Mucosa of descending colon (tissue), 3 donors: Measurements from ENCODE around the gene CD80. TPM values are rescaled to one million over a fixed set of nuclear protein-coding genes. Genes with fewer than 3 reads are reported as not detected.

Experiments used
- ATAC-seq: fragments of 200-7000 bp; cut with Tn5 transposase; one replicate; pipeline ENCODE4 v1.9.1; 2020; ENCODE audit warnings: mild to moderate bottlenecking, moderate library complexity
- DNase-seq, 3 donors: peaks; one replicate each; pipeline ENCODE4 v3.0.0-alpha.2; 2020
- H3K36me3 ChIP-seq: fragments of 200-600 bp; one replicate; pipeline ENCODE4 v1.8.0; 2021; ENCODE audit warnings: low read depth, mild to moderate bottlenecking
- H3K4me1 ChIP-seq: fragments of 200-600 bp; one replicate; pipeline ENCODE4 v1.8.0; 2021; ENCODE audit warnings: low read depth, mild to moderate bottlenecking
- H3K4me3 ChIP-seq: fragments of 200-600 bp; one replicate; pipeline ENCODE4 v1.8.0; 2021; ENCODE audit warnings: mild to moderate bottlenecking
- H3K9me3 ChIP-seq: fragments of 200-600 bp; one replicate; pipeline ENCODE4 v1.8.0; 2021; ENCODE audit warnings: mild to moderate bottlenecking
- intact Hi-C, 2 donors: fragments of 100-400 bp; cut with DNase I in 1 of 2; cut with micrococcal nuclease in 1 of 2; formaldehyde crosslinking; loops; one replicate each; pipeline versions ENCODE4 v1.11.0 to v1.11.1; 2022; cut with DNase I, micrococcal nuclease
- total RNA-seq, 3 donors: library from RNA; stranded (reverse); fragmentation: NEBNext Ultra II Directional in 2 of 3; extraction: Animal tissue kit (Norgen Biotek cat#: 25700) in 2 of 3; gene quantifications; one replicate each; pipeline versions ENCODE4 v1.2.1 to v1.2.4, GENCODE V29; 2021 to 2023
- TF ChIP-seq, protein P1 (sequence below): fragments of 200-600 bp; IDR thresholded peaks from one replicate; pipeline ENCODE4 v1.8.0; 2022; ENCODE audit warnings: antibody characterized with exemption, mild to moderate bottlenecking
- donor health status: DM: no; HTN: no; CAD: no; lungs with moderate emphysema.
- donor health status: DM: no; HTN: no; CAD: no.
- donor health status: DM: no; HTN: yes; CAD: no.

CD80 gene
- total RNA-seq, 3 donors from 2014 or later = 0.41 to 1.0 (median 0.58) TPM

DNA sequence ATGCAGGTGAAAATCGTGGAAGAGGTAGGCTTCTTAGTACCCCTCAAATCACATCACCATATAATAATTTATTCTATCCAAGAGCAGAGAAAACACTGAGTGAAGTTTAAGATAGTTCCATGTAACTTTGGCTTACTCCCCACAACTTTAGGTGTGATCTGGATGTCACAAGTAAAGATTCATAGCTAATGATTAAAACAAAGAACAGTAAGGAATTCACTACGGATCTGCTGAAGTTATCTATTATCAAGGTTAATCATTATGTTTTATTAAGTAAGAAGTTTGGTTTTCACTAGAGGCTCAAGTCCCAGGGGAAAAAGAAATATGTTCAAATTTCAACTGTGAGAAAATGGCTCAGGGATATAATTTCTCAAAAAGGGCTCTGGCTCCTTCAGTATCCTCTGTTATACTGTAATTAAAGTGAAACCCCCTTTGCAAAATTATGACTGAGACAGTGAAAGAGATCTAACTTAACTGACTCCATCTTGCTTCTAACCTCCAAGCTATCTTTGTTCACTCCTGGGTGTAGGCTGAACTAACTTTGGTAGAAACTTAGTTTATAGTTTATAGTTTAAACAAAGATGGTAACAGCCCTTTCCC is 17.1 kb downstream of the CD80 start:
- Histone ChIP-seq H3K9me3 (no peaks in the 10 kb centered on the region), H3K4me3 (no peak overlapping the region), H3K36me3 (no peaks in the 10 kb centered on the region), H3K4me1 (no peaks in the 10 kb centered on the region)
- DNase-seq (no peak), ATAC-seq (no peak)
- TF ChIP-seq, protein P1, sequence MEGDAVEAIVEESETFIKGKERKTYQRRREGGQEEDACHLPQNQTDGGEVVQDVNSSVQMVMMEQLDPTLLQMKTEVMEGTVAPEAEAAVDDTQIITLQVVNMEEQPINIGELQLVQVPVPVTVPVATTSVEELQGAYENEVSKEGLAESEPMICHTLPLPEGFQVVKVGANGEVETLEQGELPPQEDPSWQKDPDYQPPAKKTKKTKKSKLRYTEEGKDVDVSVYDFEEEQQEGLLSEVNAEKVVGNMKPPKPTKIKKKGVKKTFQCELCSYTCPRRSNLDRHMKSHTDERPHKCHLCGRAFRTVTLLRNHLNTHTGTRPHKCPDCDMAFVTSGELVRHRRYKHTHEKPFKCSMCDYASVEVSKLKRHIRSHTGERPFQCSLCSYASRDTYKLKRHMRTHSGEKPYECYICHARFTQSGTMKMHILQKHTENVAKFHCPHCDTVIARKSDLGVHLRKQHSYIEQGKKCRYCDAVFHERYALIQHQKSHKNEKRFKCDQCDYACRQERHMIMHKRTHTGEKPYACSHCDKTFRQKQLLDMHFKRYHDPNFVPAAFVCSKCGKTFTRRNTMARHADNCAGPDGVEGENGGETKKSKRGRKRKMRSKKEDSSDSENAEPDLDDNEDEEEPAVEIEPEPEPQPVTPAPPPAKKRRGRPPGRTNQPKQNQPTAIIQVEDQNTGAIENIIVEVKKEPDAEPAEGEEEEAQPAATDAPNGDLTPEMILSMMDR = no peak
- intact Hi-C loops = no loop called here

DNA sequence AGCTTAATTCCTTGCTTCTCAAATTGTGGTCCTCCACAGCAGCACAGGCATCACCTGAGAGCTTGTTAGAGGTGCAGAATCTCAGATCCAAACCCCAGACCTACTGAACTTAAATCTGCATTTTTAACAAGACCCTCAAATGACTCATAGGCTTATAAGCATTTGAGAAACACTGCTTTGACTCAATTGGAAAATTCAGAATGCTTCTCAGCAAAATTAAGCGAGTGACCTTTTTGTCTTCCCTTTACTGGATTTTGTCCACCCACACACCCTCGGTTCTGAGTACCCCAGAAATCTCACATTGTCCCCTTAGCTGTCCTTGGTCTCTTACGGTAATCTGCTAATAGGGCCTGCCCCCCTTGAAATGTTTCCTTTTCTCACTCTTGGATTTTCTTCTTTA is 17.9 kb downstream of the CD80 start:
- ATAC-seq (no peak), DNase-seq (no peak)
- H3K9me3 ChIP-seq = no peaks in the 10 kb centered on the region
- no peak overlapping the region for H3K4me3 ChIP-seq
- intact Hi-C loops = no loop called here
- TF ChIP-seq, protein P1 = no peak
- H3K4me1 ChIP-seq = no peaks in the 10 kb centered on the region
- no peaks in the 10 kb centered on the region for H3K36me3 ChIP-seq

DNA sequence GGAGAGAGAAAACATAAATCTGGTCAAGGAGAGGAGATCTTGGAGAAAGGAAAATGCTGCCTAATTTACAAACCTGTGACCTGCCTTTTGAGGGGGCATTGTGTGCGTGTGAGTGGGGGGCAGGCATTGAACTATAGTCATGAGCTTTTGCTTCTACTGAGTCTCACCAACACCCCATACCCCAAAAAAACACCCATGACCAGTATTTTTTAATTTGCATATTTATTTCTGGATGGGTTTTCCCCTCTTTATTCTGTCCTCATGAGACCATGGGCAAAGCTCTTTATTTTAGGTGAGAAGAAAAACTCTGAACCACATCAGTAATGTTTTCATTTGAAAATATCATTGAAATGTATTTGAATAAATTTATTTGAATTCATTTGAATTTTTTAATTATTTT is 20.6 kb downstream of the CD80 start:
- TF ChIP-seq, protein P1 = no peak
- no peak overlapping the region for H3K4me3 ChIP-seq

DNA sequence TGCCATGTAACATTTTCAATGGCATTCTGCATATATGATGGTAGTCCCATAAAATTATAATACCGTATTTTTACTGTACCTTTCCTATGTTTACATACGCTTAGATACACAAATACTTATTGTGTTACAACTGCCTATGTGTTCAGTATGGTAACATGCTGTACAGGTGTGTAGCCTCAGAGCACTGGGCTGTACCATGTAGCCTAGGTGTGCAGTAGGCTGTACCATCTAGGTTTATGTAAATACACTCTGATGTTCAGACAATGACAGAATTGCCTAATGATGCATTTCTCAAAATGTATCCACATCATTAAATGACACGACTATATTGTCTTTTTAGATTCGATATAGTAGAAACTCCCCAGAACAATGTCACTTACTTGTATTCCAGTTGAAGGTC is 22.7 kb downstream of the CD80 start:
- no peaks in the 10 kb centered on the region for H3K4me1 ChIP-seq
- intact Hi-C loops = no loop called here
- TF ChIP-seq, protein P1 = no peak
- no peaks in the 10 kb centered on the region for H3K36me3 ChIP-seq
- no peaks in the 10 kb centered on the region for H3K9me3 ChIP-seq
- DNase-seq (no peak), ATAC-seq (no peak)
- no peak overlapping the region for H3K4me3 ChIP-seq

More for the DNA sequence above, 20.6 kb downstream of the CD80 start:
- H3K36me3 ChIP-seq = no peaks in the 10 kb centered on the region
- H3K9me3 ChIP-seq = no peaks in the 10 kb centered on the region
- H3K4me1 ChIP-seq = no peaks in the 10 kb centered on the region
- ATAC-seq (no peak), DNase-seq (no peak)
- intact Hi-C loops = no loop called here

DNA sequence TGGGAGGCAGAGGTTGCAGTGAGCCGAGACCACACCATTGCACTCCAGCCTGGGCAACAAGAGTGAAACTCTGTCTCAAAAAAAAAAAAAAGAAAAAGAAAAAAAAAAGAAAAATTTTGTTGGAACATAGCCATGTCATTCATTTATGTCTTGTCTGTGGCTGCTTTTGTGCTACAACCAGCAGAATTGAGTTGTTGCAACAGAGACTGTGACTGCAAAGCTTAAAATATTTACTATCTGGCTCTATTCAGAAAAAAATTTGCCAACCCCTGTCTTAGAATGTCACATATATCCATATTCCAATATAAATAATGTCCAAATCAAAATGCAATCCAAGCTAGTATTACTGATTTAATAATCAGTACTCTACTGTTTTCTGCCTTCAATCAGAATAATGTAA is 25.1 kb downstream of the CD80 start:
- ATAC-seq (no peak), DNase-seq (no peak)
- Histone ChIP-seq H3K4me1 (no peaks in the 10 kb centered on the region), H3K9me3 (no peaks in the 10 kb centered on the region), H3K4me3 (no peak overlapping the region), H3K36me3 (no peaks in the 10 kb centered on the region)
- intact Hi-C loops = no loop called here
- TF ChIP-seq, protein P1 = no peak

DNA sequence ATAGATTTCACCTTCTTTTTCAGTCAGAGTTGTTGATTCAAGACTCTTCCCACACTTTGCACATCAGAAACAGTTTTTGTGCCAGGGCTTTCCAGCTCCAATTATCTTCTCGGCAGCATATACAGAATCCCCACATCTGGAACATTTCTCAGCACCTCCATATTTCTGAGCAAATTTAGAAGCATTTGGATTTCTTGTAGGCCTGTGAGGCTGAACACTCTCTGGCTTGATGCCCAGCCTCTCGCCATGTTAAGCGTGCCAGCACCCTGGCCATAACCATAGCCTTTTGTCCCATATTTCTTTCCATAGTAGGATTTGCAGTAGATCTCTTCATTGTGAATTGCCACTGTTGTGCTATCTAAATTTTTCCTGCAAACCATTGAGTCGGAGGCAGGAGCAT is 28.3 kb downstream of the CD80 start:
- no peaks in the 10 kb centered on the region for H3K9me3 ChIP-seq
- no peaks in the 10 kb centered on the region for H3K36me3 ChIP-seq
- no peaks in the 10 kb centered on the region for H3K4me1 ChIP-seq
- H3K4me3 ChIP-seq = no peak overlapping the region
- intact Hi-C loops = no loop called here
- DNase-seq = no peak
- ATAC-seq = no peak
- TF ChIP-seq, protein P1 = no peak
